Suppressor macrophage treated with lipopolysaccharide for 4 hours (primary cell): ENCODE measurements around the gene TSPAN3.

Experiments
- DNase-seq: peaks from one replicate; pipeline ENCODE4 v3.0.0-alpha.2; 2020

The TSPAN3 gene

DNA sequence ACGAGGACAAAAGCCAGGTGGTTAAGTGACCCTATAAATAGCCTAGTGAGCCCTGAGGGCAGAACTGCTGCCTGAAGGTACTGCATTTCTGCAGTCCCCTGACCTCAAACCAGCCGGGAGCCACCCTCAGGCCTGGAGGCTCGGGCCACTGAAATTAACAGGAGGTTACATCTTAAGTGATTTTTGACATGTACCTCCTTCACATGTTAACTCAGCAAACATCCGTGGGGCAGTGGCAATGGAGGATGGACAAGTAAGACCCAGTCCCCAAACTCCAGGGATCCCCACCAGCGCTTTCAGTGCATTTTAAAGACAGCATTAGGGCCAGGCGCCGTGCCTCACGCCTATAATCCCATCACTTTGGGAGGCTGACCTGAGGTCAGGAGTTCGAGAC lies 49.8 kb downstream of the TSPAN3 start:
- DNase-seq = no peak

GRCh38 chr15:77020348-77021087 lies 50.4 kb downstream of the TSPAN3 start:
- DNase-seq = no peak

- peak; percentile 88 for DNase-seq
Observed at GRCh38 chr15:77019521-77020331, 51.2 kb downstream of the TSPAN3 start.

GRCh38 chr15:77018796-77019505 lies 52.0 kb downstream of the TSPAN3 start:
- DNase-seq = peak; percentile 54

GRCh38 chr15:77017761-77018720 lies 52.9 kb downstream of the TSPAN3 start:
- no peak for DNase-seq

DNA sequence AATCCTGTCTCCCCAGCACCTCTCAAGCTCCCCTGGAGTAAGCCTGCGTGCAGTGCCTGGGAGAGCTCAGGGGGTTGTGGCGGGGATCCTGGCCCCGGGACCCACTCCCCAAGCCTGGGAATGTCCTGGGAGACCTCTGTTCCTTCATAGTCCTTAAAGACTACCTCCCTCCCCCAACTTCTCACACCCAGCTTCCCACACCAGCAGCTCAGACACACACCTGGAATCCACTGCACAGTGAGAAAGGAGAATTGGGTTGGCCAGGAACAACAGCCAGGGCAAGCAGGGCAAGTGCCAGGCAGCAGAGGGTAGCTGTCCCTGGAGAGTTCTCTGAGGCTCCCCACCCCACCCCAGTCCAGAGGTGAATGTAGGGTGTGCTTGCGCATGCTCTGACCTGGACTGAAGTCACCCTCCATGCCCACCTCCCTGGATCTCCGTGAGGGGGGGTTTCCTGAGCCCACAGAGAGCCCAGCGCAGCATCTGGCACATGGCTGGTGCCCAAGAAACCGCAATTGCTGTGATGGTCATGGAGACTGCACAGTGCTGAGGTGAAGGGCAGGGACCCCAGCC lies 53.7 kb downstream of the TSPAN3 start:
- no peak for DNase-seq

DNA sequence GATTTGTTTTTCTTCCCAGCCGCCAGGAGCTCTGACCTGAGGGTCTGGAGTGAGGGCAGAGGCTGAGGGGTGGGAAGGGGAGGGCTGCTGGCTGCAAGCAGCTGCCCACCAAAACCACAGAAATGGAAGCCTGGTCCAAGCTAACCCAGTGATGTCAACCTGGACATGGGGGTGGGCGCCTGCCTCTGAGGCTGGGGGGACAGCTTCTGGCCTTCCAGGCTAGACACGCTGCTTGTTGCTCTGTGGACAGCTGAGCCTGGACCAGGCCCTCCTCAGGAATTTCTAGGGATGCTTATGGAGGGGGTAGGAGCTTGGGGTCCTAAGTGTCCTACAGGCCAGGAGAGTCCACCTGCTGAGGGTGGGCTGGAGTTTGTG lies 54.6 kb downstream of the TSPAN3 start:
- no peak for DNase-seq

DNA sequence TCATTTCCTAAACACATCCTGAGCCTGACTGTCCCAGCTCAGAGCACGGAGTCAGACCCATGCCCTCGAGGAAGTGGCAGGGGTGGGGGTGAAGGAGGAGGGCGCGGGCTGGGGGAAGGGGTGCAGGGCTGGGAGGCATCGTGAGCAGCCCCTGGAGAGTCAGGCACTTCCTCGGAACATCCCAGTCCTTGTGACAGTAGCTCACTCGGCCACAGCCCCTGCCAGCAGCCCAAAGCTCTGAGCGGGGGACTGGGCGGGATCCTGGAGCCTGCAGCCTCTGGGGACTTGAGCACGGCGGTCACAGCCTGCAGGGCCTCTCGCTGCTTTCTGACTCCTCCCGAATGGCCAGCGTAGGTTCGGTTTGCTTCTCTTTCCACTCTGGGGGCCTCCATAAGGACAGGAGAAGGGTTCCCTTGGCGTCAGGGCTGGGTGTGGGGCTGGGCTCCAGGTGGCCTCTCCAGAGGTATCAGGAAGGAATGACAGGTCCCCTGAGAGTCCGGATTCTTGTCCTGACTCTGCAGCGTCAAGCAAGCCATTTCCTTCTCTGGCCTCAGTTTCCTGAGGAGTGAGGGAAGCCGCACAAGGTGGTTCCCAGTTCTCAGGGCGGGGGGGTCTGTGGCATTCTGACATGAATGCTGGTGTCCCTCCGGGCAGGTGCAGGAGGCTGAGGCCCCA lies 55.1 kb downstream of the TSPAN3 start:
- DNase-seq = peak; percentile 36

DNA sequence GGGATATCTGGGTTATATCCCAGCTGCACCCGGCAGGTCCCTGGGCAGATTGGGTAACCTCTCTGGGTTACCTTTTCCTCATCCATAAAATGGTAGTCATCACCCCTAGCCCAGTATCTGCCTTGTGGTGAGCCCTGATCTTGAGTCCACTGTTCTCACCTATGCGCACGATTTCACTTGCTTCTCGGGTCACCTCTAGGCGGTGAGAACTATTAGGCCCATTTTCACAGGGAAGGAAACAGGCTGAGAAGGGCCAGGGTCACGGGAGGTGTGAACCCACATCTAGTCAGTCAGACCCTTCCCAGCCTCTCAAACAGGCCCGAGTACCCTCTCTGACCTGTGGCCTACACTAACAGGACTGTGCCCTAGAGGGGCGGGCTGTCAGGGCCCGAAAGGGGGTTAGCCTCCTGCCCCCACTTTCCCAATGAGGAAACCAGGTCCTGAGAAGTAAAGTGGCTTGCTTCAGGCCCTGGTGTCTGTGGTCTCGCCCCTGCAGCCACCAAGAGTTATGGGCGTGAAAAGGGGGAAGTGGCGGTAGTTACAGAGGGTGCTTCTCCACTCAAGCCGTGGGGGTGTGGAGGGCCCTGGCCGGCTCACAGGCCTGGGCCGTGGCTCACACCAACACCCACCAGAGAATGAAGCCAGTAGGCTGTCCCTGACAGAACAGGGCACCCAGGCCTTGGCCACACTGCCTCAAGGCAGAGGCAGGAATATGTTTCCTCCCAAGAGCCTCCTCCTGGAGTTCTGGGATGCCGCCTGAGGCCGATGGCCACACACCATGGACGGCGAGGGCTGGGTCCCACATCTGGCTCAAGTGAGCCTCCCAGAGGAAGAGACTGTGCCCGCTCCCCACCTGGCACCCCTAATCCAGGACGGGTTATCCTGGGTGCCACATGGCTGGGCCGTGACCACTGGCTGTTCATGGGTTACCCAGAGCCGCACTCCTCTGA lies 56.5 kb downstream of the TSPAN3 start:
- DNase-seq = peak; percentile 81

- no peak for DNase-seq
Observed at GRCh38 chr15:77013776-77014131, 57.2 kb downstream of the TSPAN3 start.

- no peak for DNase-seq
Observed at GRCh38 chr15:77012868-77013267, 58.0 kb downstream of the TSPAN3 start.

DNA sequence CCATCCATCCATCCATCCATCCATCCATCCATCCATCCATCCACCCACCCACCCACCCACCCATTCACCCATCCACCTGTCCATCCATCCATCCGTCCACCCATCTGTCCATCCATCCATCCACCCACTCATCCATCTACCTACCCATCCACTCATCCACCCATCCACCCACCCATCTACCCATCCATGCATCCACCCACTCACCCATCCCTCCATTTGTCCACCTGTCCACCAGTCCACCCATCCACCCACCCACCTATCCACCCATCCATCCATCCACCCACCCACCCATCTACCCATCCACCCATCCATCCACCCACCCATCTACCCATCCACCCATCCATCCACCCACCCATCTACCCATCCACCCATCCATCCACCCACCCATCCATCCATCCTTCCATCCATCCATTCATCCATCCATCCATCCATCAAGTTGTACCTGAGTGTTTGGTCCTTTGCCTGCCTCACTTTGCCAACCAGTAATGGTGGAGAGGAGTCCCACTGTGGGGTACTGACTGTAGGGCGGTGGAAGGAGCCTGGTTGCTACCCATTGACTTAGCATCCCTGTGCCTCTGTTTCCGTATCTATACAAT lies 58.7 kb downstream of the TSPAN3 start:
- no peak for DNase-seq

GRCh38 chr15:77010857-77011256 lies 60.1 kb downstream of the TSPAN3 start:
- no peak for DNase-seq

- no peak for DNase-seq
Observed at GRCh38 chr15:77010312-77010686, 60.6 kb downstream of the TSPAN3 start.

DNA sequence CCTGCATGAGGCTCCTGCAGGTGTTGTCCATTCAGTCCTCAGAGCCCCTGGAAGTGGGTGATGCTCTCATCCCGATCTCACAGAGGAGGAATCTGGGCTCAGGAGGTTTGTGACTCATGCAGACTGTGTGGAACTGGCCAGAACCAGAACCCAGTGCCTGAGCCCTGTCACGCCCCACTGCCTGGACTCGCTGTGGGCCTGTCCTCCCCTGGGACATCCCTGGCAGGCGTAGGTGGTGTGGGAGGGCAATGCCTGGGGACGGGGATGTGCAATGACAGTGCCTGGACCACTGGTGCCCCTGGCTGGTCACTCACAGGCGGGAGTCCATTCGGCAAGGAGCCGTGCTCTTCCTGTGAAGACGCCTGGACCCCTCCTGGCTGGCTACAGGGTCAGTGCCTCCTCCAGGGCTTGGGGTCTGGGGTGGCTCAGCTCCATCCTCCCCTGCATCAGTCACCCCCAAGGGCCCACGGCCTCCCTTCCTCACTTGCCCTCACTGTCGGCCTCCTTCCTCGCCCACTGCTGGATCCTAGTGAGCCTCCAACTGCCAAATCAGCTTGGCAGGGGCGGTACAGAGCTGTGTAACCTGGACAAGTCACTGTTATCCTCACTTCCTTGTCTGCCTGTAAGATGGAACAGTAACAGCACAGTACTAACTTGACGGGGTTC lies 61.1 kb downstream of the TSPAN3 start:
- no peak for DNase-seq

DNA sequence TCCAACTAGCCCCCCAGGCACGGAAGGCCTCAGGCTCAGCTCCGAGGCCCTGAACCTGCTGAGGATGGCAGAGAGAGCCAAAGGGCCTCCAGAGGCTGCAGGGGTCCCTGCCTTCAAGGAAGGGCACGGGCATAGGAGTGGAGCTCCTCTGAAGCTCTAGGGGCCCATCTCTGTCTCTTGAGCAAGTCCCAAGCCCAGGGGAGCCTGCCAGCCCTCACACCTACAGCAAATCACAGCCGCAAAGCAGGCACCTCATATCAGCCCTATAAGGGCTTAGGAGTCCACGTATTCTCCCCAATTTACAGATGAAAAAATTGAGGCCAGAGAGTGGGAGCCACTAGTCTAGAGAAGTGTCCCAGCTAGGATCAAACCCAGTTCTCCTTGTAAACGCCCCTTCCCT lies 61.7 kb downstream of the TSPAN3 start:
- DNase-seq = no peak

GRCh38 chr15:77004189-77004588 lies 66.7 kb downstream of the TSPAN3 start:
- DNase-seq = peak; percentile 89

GRCh38 chr15:77002954-77003912 lies 67.7 kb downstream of the TSPAN3 start:
- peak; percentile 93 for DNase-seq
